Mammary epithelial cell (primary cell): ENCODE results near the gene UNC80.

Source experiments
- CTCF ChIP-seq, 2 donors: IDR thresholded peaks in 1 of 2; conservative IDR thresholded peaks in 1 of 2; 2 replicates each; pipeline ENCODE4 v1.5.1; 2011 to 2012; ENCODE audit warnings: inconsistent platforms in 2 of 2, low read length in 2 of 2, mild to moderate bottlenecking in 2 of 2, control low read depth in 1 of 2, low read depth in 1 of 2; ENCODE audit not compliant: insufficient read depth in 1 of 2; ENCODE audit errors: extremely low read depth in 1 of 2
- EZH2 ChIP-seq: IDR thresholded peaks from 2 replicates; pipeline ENCODE4 v1.6.1; 2012; ENCODE audit warnings: low read length, inconsistent platforms, borderline replicate concordance

GRCh38 chr2:209977386-209978239, 206.0 kb downstream of the UNC80 start:
- TF ChIP-seq CTCF (conservative IDR thresholded peaks at IDR 0.05 in 1 of 2, IDR thresholded peaks at IDR 0.05 in 1 of 2; ENCODE audit: extremely low read depth in 1 of 2, insufficient read depth in 1 of 2, low read depth in 1 of 2, low read length in 2 of 2) (peak; percentile 38 to 51), EZH2 (no peak)
